ENCODE measurements around the gene TMIGD2.
"Not testable (repeated sequence)": the region's sequence is repeated elsewhere in the genome, so short reads cannot be mapped to it uniquely, and the experiment has no call there.

Gene TMIGD2

GRCh38 chr19:4295972-4296771 lies 6.0 kb downstream of the TMIGD2 start:
- no peak for DNase-seq

DNA sequence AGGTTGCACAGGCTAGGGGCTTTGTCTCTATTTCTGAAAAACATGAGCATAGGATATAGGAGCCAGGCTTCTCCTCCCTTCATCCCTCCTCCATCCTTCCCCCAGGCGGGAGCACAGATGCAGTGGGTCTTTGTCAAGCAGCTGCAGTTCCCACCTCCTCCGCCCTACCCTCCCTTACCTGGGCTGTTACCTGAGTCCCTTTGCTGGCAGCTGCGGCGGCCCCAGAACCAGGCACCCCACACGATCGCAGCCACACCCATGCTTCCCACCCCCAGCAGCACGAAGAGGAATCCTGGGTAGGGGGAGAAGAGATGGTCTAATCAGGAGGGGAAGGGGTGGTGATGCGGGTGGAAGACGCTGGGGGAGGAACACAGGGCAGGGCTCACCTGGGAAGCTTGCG lies 7.8 kb downstream of the TMIGD2 start:
- DNase-seq, result no peak

DNA sequence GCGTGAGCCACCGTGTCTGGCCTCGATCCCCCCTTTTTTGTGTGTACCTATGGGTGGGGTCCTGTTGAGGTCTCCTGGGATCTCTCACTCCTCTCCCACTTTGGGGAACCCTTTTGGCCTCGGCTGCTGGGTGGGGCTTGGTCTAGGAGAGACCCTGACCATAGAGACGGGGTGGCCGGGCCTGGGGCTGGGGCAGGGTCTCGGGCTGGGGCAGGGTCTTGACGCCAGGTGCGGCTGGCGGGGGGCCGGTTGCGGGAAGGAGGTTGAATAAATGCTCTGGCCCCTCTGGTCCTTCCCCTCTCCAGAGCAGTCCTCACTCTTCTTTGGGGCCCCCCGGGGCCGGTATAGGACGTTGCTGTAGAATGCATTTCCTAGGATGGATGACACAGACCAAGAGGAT lies 9.7 kb downstream of the TMIGD2 start:
- no peak for DNase-seq

DNA sequence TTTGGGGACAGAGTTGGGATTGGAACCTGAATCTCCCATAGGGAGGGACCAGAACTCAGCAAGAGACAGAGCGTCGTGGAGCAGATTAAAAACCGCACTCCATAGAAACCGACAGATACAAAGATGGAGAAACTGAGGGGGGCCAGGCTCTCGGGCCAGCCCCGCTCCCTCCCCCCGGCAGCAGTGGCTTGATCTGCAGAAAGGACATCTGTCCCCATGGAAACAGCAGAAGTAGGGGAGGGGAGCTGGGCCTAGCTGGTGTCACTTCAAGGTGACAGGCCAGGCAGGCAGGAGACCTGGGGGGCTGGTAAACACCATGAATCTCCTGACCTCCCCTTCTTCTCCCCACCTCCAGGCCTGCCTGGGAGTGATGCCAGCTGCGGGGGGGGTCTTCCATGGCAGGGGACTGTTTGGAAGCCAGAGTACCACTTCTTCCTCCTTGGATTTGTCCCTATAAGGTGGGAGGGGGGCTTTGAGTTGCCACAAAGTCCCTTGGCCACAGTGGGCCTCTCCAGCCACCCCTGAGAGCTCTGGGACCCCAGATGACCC lies 10.9 kb downstream of the TMIGD2 start:
- DNase-seq, result no peak

- DNase-seq, result no peak
Measured at GRCh38 chr19:4288091-4288777, 14.0 kb downstream of the TMIGD2 start.

DNA sequence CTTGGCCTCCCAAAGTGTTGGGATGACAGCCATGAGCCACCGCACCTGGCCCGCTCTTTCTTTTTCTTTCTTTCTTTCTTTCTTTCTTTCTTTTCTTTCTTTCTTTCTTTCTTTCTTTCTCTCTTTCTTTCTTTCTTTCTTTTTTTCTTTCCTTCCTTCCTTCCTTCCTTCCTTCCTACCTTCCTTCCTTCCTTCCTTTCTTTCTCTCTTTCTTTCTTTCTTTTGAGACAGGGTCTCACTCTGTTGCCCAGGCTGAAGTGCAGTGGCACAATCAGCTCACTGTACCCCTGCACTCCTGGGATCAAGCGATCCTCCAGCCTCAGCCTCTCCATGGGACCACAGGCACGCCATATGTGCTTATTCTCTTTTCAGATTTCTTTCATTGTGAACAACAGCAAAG lies 16.0 kb downstream of the TMIGD2 start:
- DNase-seq, result not testable (repeated sequence)

DNA sequence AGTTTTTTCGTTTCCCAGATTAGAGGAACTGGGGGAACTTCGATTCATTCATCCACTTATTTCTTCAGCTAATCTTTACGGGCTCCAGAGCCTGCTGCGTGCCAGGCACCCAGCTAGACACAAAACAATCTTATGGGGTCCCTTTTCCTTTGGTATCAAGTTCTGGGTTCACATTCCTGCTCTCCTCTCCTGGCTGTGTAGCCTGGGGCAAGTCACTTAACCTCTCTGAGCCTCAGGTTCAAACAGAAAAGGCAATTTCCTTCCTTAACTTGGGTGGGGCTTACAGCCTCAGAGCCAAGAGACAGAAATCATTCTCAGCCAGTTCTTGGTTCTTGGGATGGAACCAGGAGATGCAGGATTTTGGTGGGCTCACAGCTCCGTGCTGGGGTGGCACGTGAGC lies 17.2 kb downstream of the TMIGD2 start:
- no peak for DNase-seq

- no peak for DNase-seq
Measured at GRCh38 chr19:4284176-4284958, 17.8 kb downstream of the TMIGD2 start.

GRCh38 chr19:4279530-4280422 lies 22.4 kb downstream of the TMIGD2 start:
- DNase-seq, result no peak

DNA sequence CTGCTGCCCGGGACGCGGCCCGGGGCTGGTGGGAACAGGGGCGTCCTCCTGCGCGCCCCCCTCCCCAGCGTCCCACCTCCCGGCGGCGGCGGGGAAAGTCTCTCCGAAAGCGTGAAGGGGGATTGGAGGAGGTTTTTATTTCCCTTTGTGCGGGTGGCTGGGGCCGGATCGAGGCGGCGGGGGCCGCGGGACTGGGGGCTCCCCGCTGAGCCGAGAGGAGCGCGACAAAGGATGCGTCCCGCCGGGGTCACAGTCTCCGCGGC lies 23.0 kb downstream of the TMIGD2 start:
- no peak for DNase-seq

- DNase-seq, result no peak
Measured at GRCh38 chr19:4278419-4279266, 23.5 kb downstream of the TMIGD2 start, which contains the start of gene SHD. TSS of gene SHD (plus strand) at chr19:4279266. CDS start at chr19:4280064, 798 bp downstream.

- DNase-seq, result no peak
Measured at GRCh38 chr19:4278010-4278409, 24.2 kb downstream of the TMIGD2 start.

DNA sequence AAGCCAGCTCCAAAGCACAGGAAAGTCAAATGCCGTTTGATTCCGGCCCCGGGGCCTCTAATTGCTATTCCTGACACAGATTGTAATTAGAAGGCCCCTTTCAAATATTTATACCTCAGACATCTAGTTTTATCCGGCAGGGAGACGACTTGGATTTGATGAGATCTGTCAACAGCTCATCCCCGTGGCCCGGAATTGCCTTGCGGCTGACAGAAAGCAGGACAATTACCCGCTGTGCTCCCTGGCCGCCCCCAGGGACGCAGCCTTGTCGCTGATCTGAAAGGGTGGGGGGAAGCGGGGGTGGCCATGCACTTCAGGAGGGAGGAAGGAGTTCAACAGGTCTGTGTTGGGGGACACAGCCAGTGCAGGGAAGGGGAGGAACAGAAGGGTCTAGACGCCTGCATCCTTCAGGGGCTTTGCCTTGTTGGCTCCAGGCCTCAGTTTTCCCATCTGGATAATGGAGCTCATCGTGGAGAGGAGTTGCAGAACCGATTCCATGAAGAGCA lies 24.9 kb downstream of the TMIGD2 start:
- DNase-seq, result no peak

GRCh38 chr19:4274321-4274686 lies 27.9 kb downstream of the TMIGD2 start:
- DNase-seq, result not testable (repeated sequence)

GRCh38 chr19:4272894-4273293 lies 29.3 kb downstream of the TMIGD2 start:
- no peak for DNase-seq

DNA sequence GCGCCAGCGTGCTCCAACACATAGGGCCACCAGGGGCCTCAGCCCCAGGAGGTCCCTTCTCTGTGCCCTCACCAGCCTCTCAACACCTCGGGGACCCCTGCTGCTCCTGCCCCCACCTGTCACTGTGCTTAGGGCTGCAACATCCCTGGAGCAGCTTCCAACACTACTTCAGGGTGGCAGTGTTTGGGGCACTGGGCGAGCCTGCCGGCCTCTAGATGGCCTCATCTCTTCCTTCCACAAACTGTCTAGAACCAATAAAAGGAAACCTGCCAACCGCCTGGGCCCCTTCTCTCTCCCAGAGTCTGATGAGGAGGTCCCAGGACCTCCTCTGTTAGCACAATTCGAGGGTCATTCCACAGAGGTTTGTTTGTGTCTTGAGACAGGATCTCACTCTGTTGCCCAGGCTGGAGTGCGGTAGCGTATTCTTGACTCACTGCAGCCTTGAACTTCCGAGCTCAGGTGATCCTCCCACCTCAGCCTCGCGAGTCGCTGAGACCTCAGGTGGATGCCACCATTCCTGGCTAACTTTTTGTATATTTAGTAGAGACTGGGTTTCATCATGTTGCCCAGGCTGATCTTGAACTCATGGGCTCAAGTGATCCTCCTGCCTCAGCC lies 33.3 kb downstream of the TMIGD2 start:
- DNase-seq, result no peak

DNA sequence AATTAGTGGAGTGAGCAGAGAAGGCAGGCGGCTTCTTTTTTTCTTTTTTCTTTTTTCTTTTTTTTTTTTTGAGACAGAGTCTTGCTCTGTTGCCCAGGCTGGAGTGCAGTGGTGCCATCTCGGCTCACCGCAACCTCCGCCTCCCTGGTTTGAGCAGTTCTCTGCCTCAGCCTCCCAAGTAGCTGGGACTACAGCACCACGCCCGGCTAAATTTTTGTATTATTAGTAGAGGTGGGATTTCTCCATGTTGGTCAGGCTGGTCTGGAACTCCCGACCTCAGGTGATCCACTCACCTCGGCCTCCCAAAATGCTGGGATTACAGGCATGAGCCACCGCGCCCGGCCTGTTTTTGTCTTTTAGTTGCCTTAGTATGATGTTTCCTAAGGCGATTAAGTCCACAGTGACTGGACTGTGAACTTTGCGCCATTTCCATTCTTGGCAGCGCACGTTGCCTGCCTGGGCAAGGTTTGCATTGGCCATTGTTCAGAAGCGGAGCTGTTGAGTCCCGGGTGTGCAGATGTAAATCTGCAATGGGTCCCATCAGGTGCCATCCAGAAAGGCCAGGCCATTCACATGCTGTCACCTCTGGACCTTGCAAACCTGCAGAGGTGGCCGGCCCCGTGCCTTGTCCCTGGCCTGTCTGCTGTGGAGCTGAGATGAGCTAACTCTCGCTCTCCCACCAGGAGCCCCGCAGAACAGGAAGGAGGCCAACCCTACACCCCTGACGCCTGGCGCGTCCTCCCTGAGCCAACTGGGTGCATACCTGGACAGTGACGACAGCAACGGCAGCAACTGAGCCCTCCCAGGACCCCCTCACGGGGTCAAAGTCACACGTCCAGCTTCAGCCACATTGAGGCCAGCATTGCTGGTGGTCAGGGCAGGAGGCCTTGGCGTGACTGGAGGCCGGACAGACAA lies 34.0 kb downstream of the TMIGD2 start:
- no peak for DNase-seq

DNA sequence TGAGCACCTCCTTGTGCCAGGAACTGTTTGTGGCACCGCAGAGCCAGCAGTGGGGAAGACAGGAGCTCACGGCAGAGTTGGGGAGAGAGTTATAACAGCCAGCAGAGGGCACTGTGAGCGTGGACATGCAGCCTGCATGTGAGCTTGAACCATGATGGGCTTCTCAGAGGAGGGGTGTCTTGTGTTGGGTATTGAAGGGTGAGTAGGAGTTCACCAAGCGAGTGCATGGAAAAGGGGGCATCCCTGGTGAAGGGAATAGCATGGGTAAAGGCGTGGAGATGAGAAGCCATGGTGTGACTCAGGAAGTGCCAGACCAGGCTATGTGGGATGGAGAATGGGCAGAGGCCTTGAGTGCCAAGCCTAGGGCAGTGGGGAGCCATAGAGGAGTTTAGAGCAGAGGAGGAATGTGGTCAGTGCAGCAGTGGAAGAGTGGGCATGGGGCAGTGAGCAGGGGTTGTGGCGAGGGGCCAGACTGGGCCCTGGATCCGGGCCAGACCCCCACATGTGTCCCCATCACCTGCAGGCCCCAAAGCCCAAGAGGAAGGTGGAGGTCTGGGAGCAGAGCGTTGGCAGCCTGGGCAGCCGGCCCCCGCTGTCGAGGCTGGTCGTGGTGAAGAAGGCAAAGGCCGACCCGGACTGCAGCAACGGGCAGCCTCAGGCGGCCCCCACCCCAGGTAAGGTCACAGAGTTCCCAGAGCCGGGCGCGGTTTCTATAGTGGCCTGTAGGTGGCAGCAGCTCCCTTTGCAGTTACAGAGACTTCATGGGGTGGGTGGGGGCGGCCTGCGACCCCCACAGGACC lies 34.9 kb downstream of the TMIGD2 start:
- peak; percentile 43 for DNase-seq

Measured in MV-4-11 (cell line).